ENCODE data around the gene LATS2.
A peak's percentile ranks its signal among the peaks of the same experiment; 100 is the strongest.
"Not testable (repeated sequence)": the region's sequence is repeated elsewhere in the genome, so short reads cannot be mapped to it uniquely, and the experiment has no call there.

The LATS2 gene

GRCh38 chr13:20967340-20967739 is 94.0 kb downstream of the LATS2 start:
- no peak for DNase-seq (ENCODE audit: low read depth, low spot score)

- no peak for DNase-seq (ENCODE audit: low read depth, low spot score)
Observed at GRCh38 chr13:20964904-20965303, 96.5 kb downstream of the LATS2 start.

- DNase-seq (ENCODE audit: low read depth, low spot score): not testable (repeated sequence)
Observed at GRCh38 chr13:20961663-20962062, 99.7 kb downstream of the LATS2 start.

- no peak for DNase-seq (ENCODE audit: low read depth, low spot score)
Observed at GRCh38 chr13:20960663-20961309, 100.6 kb downstream of the LATS2 start.

- not testable (repeated sequence) for DNase-seq (ENCODE audit: low read depth, low spot score)
Observed at GRCh38 chr13:20957049-20957620, 104.3 kb downstream of the LATS2 start.

GRCh38 chr13:20955496-20955895 is 105.9 kb downstream of the LATS2 start:
- DNase-seq (ENCODE audit: low read depth, low spot score): no peak

- no peak for DNase-seq (ENCODE audit: low read depth, low spot score)
Observed at GRCh38 chr13:20953245-20953931, 108.0 kb downstream of the LATS2 start.

GRCh38 chr13:20952838-20953237 is 108.5 kb downstream of the LATS2 start:
- no peak for DNase-seq (ENCODE audit: low read depth, low spot score)

- DNase-seq (ENCODE audit: low read depth, low spot score): not testable (repeated sequence)
Observed at GRCh38 chr13:20948001-20948400, 113.4 kb downstream of the LATS2 start.

GRCh38 chr13:20945952-20946383 is 115.4 kb downstream of the LATS2 start:
- DNase-seq (ENCODE audit: low read depth, low spot score): no peak

GRCh38 chr13:20942938-20943559 is 118.3 kb downstream of the LATS2 start:
- no peak for DNase-seq (ENCODE audit: low read depth, low spot score)

- not testable (repeated sequence) for DNase-seq (ENCODE audit: low read depth, low spot score)
Observed at GRCh38 chr13:20940511-20940910, 120.9 kb downstream of the LATS2 start.

GRCh38 chr13:20940083-20940482 is 121.3 kb downstream of the LATS2 start:
- no peak for DNase-seq (ENCODE audit: low read depth, low spot score)

GRCh38 chr13:20939662-20940061 is 121.7 kb downstream of the LATS2 start:
- no peak for DNase-seq (ENCODE audit: low read depth, low spot score)

GRCh38 chr13:20938302-20938701 is 123.1 kb downstream of the LATS2 start:
- DNase-seq (ENCODE audit: low read depth, low spot score): no peak

GRCh38 chr13:20927596-20928257 is 133.7 kb downstream of the LATS2 start:
- DNase-seq (ENCODE audit: low read depth, low spot score): no peak

GRCh38 chr13:20925395-20925790 is 136.0 kb downstream of the LATS2 start:
- DNase-seq (ENCODE audit: low read depth, low spot score): not testable (repeated sequence)

GRCh38 chr13:20924758-20925394 is 136.5 kb downstream of the LATS2 start:
- DNase-seq (ENCODE audit: low read depth, low spot score): peak; percentile 76

GRCh38 chr13:20923272-20923671 is 138.1 kb downstream of the LATS2 start:
- no peak for DNase-seq (ENCODE audit: low read depth, low spot score)
